Neural progenitor cell (in vitro differentiated cells): ENCODE data around the gene TAS2R42. TPM values are rescaled to one million over a fixed set of nuclear protein-coding genes. Genes with fewer than 3 reads are reported as not detected.

ENCODE experiments used
- DNase-seq: peaks from one replicate; pipeline ENCODE4 v3.0.0-alpha.2; 2016; ENCODE audit warnings: low spot score
- H2AFZ ChIP-seq: fragments of 200-600 bp; sonication (generic); replicated peaks from 2 replicates; pipeline ENCODE4 v1.6.1; 2016; ENCODE audit warnings: antibody characterized with exemption
- H3F3A ChIP-seq: fragments of 200-600 bp; sonication (generic); 2 replicates; pipeline ENCODE4 v1.6.1; 2016; ENCODE audit warnings: antibody characterized with exemption, low read depth
- H3K27ac ChIP-seq: fragments of 200-600 bp; sonication (generic); 2 replicates; pipeline ENCODE4 v1.5.1; 2016; ENCODE audit warnings: mild to moderate bottlenecking
- H3K27me3 ChIP-seq: fragments of 200-600 bp; sonication (generic); 2 replicates; pipeline ENCODE4 v1.6.1; 2016; ENCODE audit warnings: mild to moderate bottlenecking, moderate library complexity
- H3K36me3 ChIP-seq: fragments of 200-600 bp; sonication (generic); 2 replicates; pipeline ENCODE4 v1.5.1; 2016
- H3K4me1 ChIP-seq: fragments of 200-600 bp; sonication (generic); 2 replicates; pipeline ENCODE4 v1.6.1; 2016; ENCODE audit warnings: mixed run types
- H3K4me2 ChIP-seq: fragments of 200-600 bp; sonication (generic); 2 replicates; pipeline ENCODE4 v1.6.1; 2016
- H3K4me3 ChIP-seq: fragments of 200-600 bp; sonication (generic); 2 replicates; pipeline ENCODE4 v1.5.1; 2016
- H3K79me2 ChIP-seq: fragments of 200-600 bp; sonication (generic); 2 replicates; pipeline ENCODE4 v1.6.1; 2016; ENCODE audit warnings: low read depth
- H3K9ac ChIP-seq: fragments of 200-600 bp; sonication (generic); 2 replicates; pipeline ENCODE4 v1.6.1; 2016
- H3K9me3 ChIP-seq: fragments of 200-600 bp; sonication (generic); 2 replicates; pipeline ENCODE4 v1.5.1; 2016; ENCODE audit warnings: low read depth
- H4K20me1 ChIP-seq: fragments of 200-600 bp; sonication (generic); 2 replicates; pipeline ENCODE4 v1.6.1; 2016; ENCODE audit warnings: low read depth
- H3K27ac Mint-ChIP-seq: 3 replicates; pipeline ENCODE4 v1.8.0; 2021; ENCODE audit warnings: mixed read lengths
- H3K27me3 Mint-ChIP-seq: 2 replicates; pipeline ENCODE4 v1.8.0; 2022; ENCODE audit warnings: low read depth, mild to moderate bottlenecking, inconsistent platforms, moderate library complexity, mixed read lengths; ENCODE audit not compliant: insufficient read depth
- H3K36me3 Mint-ChIP-seq: 3 replicates; pipeline ENCODE4 v1.8.0; 2021; ENCODE audit warnings: mixed read lengths
- H3K4me1 Mint-ChIP-seq: 3 replicates; pipeline ENCODE4 v1.8.0; 2021; ENCODE audit warnings: mixed read lengths
- H3K4me3 Mint-ChIP-seq: 3 replicates; pipeline ENCODE4 v1.8.0; 2021; ENCODE audit warnings: mild to moderate bottlenecking, moderate library complexity, mixed read lengths
- H3K9me3 Mint-ChIP-seq: 3 replicates; pipeline ENCODE4 v1.8.0; 2020; ENCODE audit warnings: mixed read lengths
- CTCF ChIP-seq: fragments of 200-600 bp; sonication (generic); IDR thresholded peaks from 2 replicates; pipeline ENCODE4 v1.5.1; 2017; ENCODE audit warnings: antibody characterized with exemption, mild to moderate bottlenecking
- EZH2 ChIP-seq: fragments of 200-600 bp; sonication (generic); IDR thresholded peaks from 2 replicates; pipeline ENCODE4 v1.6.1; 2017; ENCODE audit warnings: antibody characterized with exemption, mild to moderate bottlenecking, moderate library complexity
- EZH2phosphoT487 ChIP-seq: fragments of 200-600 bp; sonication (generic); IDR thresholded peaks from 2 replicates; pipeline ENCODE4 v1.6.1; 2017; ENCODE audit warnings: antibody characterized with exemption
- total RNA-seq: library from RNA; depleted of rRNA; stranded (reverse); fragments of >200 nt; gene quantifications from 2 replicates; pipeline ENCODE4 v1.2.3, GENCODE V29; 2015; ENCODE audit warnings: low replicate concordance

TAS2R42 gene
- total RNA-seq, 1 donor from 2014 or later: not detected

DNA sequence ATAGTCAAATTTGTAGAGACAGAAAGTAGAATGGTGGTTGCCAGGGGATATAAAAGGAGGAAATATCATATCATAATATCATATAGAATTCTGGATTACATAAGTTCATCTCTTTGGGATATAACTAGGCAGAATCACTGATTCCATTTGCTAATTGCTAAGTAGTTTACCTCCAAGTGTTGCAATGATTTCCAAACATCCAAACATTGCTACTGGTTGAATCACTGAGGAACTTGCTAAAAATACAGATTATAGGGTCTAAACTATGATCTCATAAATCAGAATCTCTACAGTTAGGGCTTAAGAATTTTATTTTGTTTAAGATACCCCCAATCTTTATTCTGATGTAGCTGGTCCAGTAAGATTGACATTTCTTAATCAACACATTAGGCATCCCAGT lies 16.1 kb upstream of the TAS2R42 start:
- Histone ChIP-seq H3K27ac (no peak overlapping the region), H3K27me3 (no peaks in the 10 kb centered on the region), H3K4me3 (no peak overlapping the region), H3K4me1 (no peaks in the 10 kb centered on the region), H3K36me3 (no peaks in the 10 kb centered on the region), H3K4me2 (no peak overlapping the region), H4K20me1 (no peaks in the 10 kb centered on the region), H3K79me2 (no peaks in the 10 kb centered on the region), H3K9me3 (no peaks in the 10 kb centered on the region), H2AFZ (no peak overlapping the region), H3K9ac (no peak overlapping the region), H3F3A (no peaks in the 10 kb centered on the region)
- peaks cover 6% of the 10 kb centered on the region for H3K9me3 Mint-ChIP-seq
- no peaks in the 10 kb centered on the region for H3K36me3 Mint-ChIP-seq
- H3K4me3 Mint-ChIP-seq: no peak overlapping the region
- no peaks in the 10 kb centered on the region for H3K4me1 Mint-ChIP-seq
- no peaks in the 10 kb centered on the region for H3K27me3 Mint-ChIP-seq
- no peak for TF ChIP-seq EZH2phosphoT487
- no peak for TF ChIP-seq CTCF
- TF ChIP-seq EZH2: no peak
- H3K27ac Mint-ChIP-seq: no peak overlapping the region
- DNase-seq: no peak

DNA sequence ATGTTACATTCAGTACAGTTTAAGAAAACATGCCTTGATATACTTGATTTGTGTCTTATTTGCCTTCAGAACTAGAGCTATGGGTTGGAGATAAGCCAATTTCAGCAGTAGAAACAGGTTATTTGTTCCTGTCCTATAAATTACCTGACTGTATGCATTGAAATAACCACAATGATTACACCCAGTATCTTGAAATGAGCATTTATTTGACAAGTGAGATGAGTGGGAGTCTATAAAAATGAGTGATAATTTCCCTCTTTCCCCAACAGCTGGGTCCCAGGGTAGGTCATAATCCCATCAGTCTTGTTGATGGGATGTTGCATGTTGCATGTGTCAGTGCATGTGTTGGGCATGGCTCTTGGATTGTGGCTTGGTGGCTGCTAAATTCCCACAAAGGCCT lies 3.7 kb downstream of the TAS2R42 start:
- no peaks in the 10 kb centered on the region for H3K36me3 Mint-ChIP-seq
- H3F3A ChIP-seq: no peaks in the 10 kb centered on the region
- no peak for DNase-seq
- H3K36me3 ChIP-seq: no peaks in the 10 kb centered on the region
- H3K27ac ChIP-seq: no peak overlapping the region
- H3K27ac Mint-ChIP-seq: no peak overlapping the region
- no peak overlapping the region for H2AFZ ChIP-seq
- H3K4me2 ChIP-seq: no peak overlapping the region
- no peaks in the 10 kb centered on the region for H3K9me3 ChIP-seq
- peaks cover 6% of the 10 kb centered on the region for H3K4me1 ChIP-seq
- H3K79me2 ChIP-seq: no peaks in the 10 kb centered on the region
- no peak overlapping the region for H3K4me3 Mint-ChIP-seq
- TF ChIP-seq EZH2 (no peak), CTCF (no peak), EZH2phosphoT487 (no peak)
- H3K4me1 Mint-ChIP-seq: no peaks in the 10 kb centered on the region
- H3K27me3 ChIP-seq: no peaks in the 10 kb centered on the region
- H3K4me3 ChIP-seq: no peak overlapping the region
- no peaks in the 10 kb centered on the region for H3K27me3 Mint-ChIP-seq
- no peaks in the 10 kb centered on the region for H3K9me3 Mint-ChIP-seq
- H3K9ac ChIP-seq: no peak overlapping the region
- no peaks in the 10 kb centered on the region for H4K20me1 ChIP-seq

- no peaks in the 10 kb centered on the region for H4K20me1 ChIP-seq
- no peaks in the 10 kb centered on the region for H3K79me2 ChIP-seq
- no peak overlapping the region for H3K4me2 ChIP-seq
- DNase-seq: no peak
- H3K9me3 ChIP-seq: no peaks in the 10 kb centered on the region
- no peaks in the 10 kb centered on the region for H3K9me3 Mint-ChIP-seq
- no peak overlapping the region for H3K27ac ChIP-seq
- peaks cover 6% of the 10 kb centered on the region for H3K4me1 ChIP-seq
- H3K4me1 Mint-ChIP-seq: no peaks in the 10 kb centered on the region
- no peaks in the 10 kb centered on the region for H3F3A ChIP-seq
- no peaks in the 10 kb centered on the region for H3K27me3 Mint-ChIP-seq
- TF ChIP-seq EZH2phosphoT487 (no peak), EZH2 (no peak), CTCF (no peak)
- H2AFZ ChIP-seq: no peak overlapping the region
- no peaks in the 10 kb centered on the region for H3K27me3 ChIP-seq
- no peak overlapping the region for H3K27ac Mint-ChIP-seq
- peaks cover 2% of the 10 kb centered on the region for H3K36me3 Mint-ChIP-seq
- H3K4me3 Mint-ChIP-seq: no peak overlapping the region
- H3K36me3 ChIP-seq: no peaks in the 10 kb centered on the region
- H3K4me3 ChIP-seq: no peak overlapping the region
- H3K9ac ChIP-seq: no peak overlapping the region
These were observed 4.2 kb downstream of the TAS2R42 start for GRCh38 chr12:11182529-11182928.

DNA sequence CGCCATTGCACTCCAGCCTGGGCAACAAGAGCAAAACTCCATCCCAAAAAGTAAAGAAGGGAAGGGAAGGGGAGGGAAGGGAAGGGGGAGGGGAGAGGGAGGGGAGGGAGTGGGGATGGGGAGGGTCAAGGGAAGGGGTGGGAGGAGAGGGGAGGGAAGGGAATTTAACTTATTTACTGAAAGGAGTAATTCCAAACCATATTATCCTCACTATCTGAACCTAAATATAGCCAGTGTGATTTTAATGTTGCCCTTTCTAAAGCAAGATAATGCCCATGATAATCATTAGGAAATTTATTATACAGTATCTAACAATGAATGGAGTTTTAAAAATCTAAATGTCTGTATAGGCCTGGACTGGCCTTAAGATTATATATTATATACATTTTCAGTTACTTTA lies 8.5 kb downstream of the TAS2R42 start:
- Histone ChIP-seq H3K4me3 (no peak overlapping the region), H3K27ac (no peak overlapping the region), H3K4me1 (peaks cover 10% of the 10 kb centered on the region), H4K20me1 (no peaks in the 10 kb centered on the region), H3K9ac (no peak overlapping the region), H3K79me2 (peaks cover 24% of the 10 kb centered on the region), H3K4me2 (no peak overlapping the region), H2AFZ (no peak overlapping the region), H3F3A (no peaks in the 10 kb centered on the region), H3K9me3 (no peaks in the 10 kb centered on the region), H3K27me3 (no peaks in the 10 kb centered on the region), H3K36me3 (no peaks in the 10 kb centered on the region)
- Mint-ChIP-seq H3K36me3 (peaks cover 7% of the 10 kb centered on the region), H3K4me1 (peaks cover under 1% of the 10 kb centered on the region), H3K27ac (no peak overlapping the region), H3K9me3 (no peaks in the 10 kb centered on the region), H3K27me3 (no peaks in the 10 kb centered on the region), H3K4me3 (no peak overlapping the region)
- TF ChIP-seq EZH2 (no peak), EZH2phosphoT487 (no peak), CTCF (no peak)
- no peak for DNase-seq
